ENCODE results near the gene KREMEN2. TPM values are rescaled to one million over a fixed set of nuclear protein-coding genes. Genes with fewer than 3 reads are reported as not detected.

Gene KREMEN2
- total RNA-seq, 2 donors from 2014 or later = 5.0 to 8.4 TPM

DNA sequence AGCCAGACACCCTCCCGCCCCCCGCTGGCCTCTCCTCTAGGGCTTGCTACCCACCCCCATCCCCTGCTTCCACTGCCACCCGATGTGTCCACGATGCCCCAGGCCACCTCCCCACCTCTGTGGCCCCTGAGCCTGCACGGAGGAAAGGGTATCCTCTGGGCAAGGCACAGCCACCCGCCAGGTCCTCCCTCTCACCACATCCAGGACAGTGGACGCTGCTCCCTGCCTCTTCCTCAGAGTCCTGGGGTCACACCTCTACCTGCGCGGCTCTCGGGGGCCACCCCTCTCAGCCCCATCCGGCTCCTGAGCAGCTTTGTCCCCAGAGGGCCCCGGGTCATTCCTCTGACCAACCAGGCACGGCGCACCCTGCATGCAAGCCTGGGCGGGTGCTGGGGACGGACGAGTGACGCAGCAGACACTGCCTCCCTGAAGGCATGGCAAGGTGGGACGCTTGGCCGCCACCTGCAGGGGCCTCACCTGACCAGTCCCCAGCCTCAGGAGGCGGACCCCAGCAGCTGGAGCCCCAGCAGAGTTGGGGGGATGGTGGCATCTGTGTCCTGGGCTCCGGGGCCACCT lies 27.6 kb upstream of the KREMEN2 start:
- Mint-ChIP-seq H3K9me3 (no peaks in the 10 kb centered on the region), H3K4me3 (no peak overlapping the region), H3K27me3 (ENCODE audit: insufficient read depth) (no peaks in the 10 kb centered on the region), H3K36me3 (ENCODE audit: low read depth) (peaks cover 50% of the 10 kb centered on the region), H3K4me1 (no peaks in the 10 kb centered on the region), H3K27ac (no peak overlapping the region)
- TF ChIP-seq CTCF (conservative IDR thresholded peaks at IDR 0.05) = no peak
- Histone ChIP-seq H3K36me3 (ENCODE audit: control insufficient read depth, insufficient read depth, low read length) (peaks cover 34% of the 10 kb centered on the region), H3K27me3 (ENCODE audit: control insufficient read depth, insufficient read depth, low read length, poor library complexity, severe bottlenecking) (no peaks in the 10 kb centered on the region), H3K4me1 (ENCODE audit: control insufficient read depth, insufficient read depth, low read length) (no peaks in the 10 kb centered on the region), H3K27ac (ENCODE audit: low read depth, low read length) (no peak overlapping the region), H3K4me3 (ENCODE audit: low read length) (no peak overlapping the region), H3K9me3 (ENCODE audit: control insufficient read depth, low read length) (no peaks in the 10 kb centered on the region), H3K9ac (ENCODE audit: extremely low read depth, low read length, poor library complexity, severe bottlenecking) (no peak overlapping the region)
- DNase-seq = no peak
- 91 to 96% methylated on average over 12 to 22 of the region's 22 CpGs for WGBS, 2 experiments (ENCODE audit: insufficient coverage in 1 of 2, insufficient read length in 1 of 2)

- H3K27me3 Mint-ChIP-seq (ENCODE audit: insufficient read depth) = no peaks in the 10 kb centered on the region
- Histone ChIP-seq H3K9ac (ENCODE audit: extremely low read depth, low read length, poor library complexity, severe bottlenecking) (no peak overlapping the region), H3K4me1 (ENCODE audit: control insufficient read depth, insufficient read depth, low read length) (no peaks in the 10 kb centered on the region), H3K4me3 (ENCODE audit: low read length) (no peak overlapping the region), H3K36me3 (ENCODE audit: control insufficient read depth, insufficient read depth, low read length) (peaks cover 35% of the 10 kb centered on the region), H3K27me3 (ENCODE audit: control insufficient read depth, insufficient read depth, low read length, poor library complexity, severe bottlenecking) (no peaks in the 10 kb centered on the region), H3K9me3 (ENCODE audit: control insufficient read depth, low read length) (no peaks in the 10 kb centered on the region), H3K27ac (ENCODE audit: low read depth, low read length) (no peak overlapping the region)
- H3K9me3 Mint-ChIP-seq = no peaks in the 10 kb centered on the region
- no peak for DNase-seq
- no peak for TF ChIP-seq CTCF (conservative IDR thresholded peaks at IDR 0.05)
- WGBS, 2 experiments (ENCODE audit: insufficient coverage in 1 of 2, insufficient read length in 1 of 2) = 92 to 97% methylated on average over 9 to 24 of the region's 24 CpGs
- H3K27ac Mint-ChIP-seq = no peak overlapping the region
- peaks cover 49% of the 10 kb centered on the region for H3K36me3 Mint-ChIP-seq (ENCODE audit: low read depth)
- H3K4me3 Mint-ChIP-seq = no peak overlapping the region
- H3K4me1 Mint-ChIP-seq = no peaks in the 10 kb centered on the region
These were observed 26.9 kb upstream of the KREMEN2 start for GRCh38 chr16:2937170-2937569.

DNA sequence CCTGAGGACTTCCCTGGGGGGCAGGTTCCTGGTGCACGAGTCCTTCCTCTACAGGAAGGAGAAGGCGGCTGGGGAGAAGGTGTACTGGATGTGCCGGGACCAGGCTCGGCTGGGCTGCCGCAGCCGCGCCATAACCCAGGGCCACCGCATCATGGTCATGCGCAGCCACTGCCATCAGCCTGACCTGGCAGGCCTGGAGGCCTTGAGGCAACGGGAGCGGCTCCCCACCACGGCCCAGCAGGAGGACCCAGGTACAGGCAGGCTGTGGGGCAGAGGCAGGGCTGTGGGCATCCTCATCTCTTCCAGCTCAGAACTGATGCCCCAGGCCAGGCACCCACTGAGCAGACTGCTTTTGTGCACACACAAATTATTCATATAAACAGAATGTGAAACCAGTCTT lies 25.9 kb upstream of the KREMEN2 start:
- WGBS, 2 experiments (ENCODE audit: insufficient coverage in 1 of 2, insufficient read length in 1 of 2) = 97 to 100% methylated on average over 4 to 12 of the region's 12 CpGs
- H3K27ac Mint-ChIP-seq = no peak overlapping the region
- no peaks in the 10 kb centered on the region for H3K9me3 ChIP-seq (ENCODE audit: control insufficient read depth, low read length)
- H3K36me3 Mint-ChIP-seq (ENCODE audit: low read depth) = peaks cover 51% of the 10 kb centered on the region
- TF ChIP-seq CTCF (conservative IDR thresholded peaks at IDR 0.05) = no peak
- no peaks in the 10 kb centered on the region for H3K4me1 ChIP-seq (ENCODE audit: control insufficient read depth, insufficient read depth, low read length)
- H3K4me1 Mint-ChIP-seq = no peaks in the 10 kb centered on the region
- H3K36me3 ChIP-seq (ENCODE audit: control insufficient read depth, insufficient read depth, low read length) = peaks cover 29% of the 10 kb centered on the region
- no peaks in the 10 kb centered on the region for H3K27me3 ChIP-seq (ENCODE audit: control insufficient read depth, insufficient read depth, low read length, poor library complexity, severe bottlenecking)
- H3K4me3 ChIP-seq (ENCODE audit: low read length) = no peak overlapping the region
- H3K9ac ChIP-seq (ENCODE audit: extremely low read depth, low read length, poor library complexity, severe bottlenecking) = no peak overlapping the region
- H3K9me3 Mint-ChIP-seq = no peaks in the 10 kb centered on the region
- no peak overlapping the region for H3K4me3 Mint-ChIP-seq
- H3K27ac ChIP-seq (ENCODE audit: low read depth, low read length) = no peak overlapping the region
- H3K27me3 Mint-ChIP-seq (ENCODE audit: insufficient read depth) = no peaks in the 10 kb centered on the region
- DNase-seq = no peak
